Transverse colon (tissue), 3 donors: ENCODE measurements around the gene LCP1.

Experiments used
- POLR2A ChIP-seq: fragments of 450-650 bp; IDR thresholded peaks from one replicate; pipeline ENCODE4 v1.6.1; 2016; ENCODE audit warnings: antibody characterized with exemption, mild to moderate bottlenecking, moderate library complexity
- TF ChIP-seq, protein P1 (sequence below), 5 experiments: fragments of 200-600 bp in 3 of 5; fragments of 450-650 bp in 2 of 5; sonication (generic) in 3 of 5; IDR thresholded peaks; 1 replicate in 2 of 5; 2 replicates in 3 of 5; pipeline ENCODE4 v1.5.1; 2016 to 2017; ENCODE audit warnings: antibody characterized with exemption in 5 of 5, inconsistent platforms in 3 of 5, mild to moderate bottlenecking in 2 of 5, moderate library complexity in 1 of 5

DNA sequence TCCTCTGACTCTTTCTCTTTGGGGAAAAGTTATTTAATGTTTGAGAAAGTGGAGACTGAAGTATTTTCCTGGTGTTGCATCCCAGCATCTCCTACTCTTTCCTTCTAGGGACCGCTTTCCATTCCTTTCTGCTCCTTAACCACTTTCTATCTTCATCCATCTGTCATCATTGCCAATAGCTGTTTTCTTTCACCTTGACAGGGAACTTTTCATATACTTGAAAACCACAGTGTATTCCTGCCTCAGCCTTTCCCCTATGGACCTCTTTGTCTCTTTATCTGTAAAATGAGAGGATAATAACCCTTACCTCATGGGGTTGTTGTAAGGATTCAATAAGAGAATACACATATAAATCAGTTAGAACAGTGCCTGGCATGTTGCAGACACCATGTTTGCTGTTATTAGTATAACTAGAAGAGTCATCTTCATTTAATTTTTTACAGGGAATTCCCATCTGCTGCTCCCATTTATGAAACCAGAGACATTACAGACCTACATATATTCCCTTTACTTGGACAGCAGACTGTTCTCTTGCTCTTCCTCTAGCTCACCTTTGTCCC lies 31.8 kb downstream of the LCP1 start:
- TF ChIP-seq, protein P1, sequence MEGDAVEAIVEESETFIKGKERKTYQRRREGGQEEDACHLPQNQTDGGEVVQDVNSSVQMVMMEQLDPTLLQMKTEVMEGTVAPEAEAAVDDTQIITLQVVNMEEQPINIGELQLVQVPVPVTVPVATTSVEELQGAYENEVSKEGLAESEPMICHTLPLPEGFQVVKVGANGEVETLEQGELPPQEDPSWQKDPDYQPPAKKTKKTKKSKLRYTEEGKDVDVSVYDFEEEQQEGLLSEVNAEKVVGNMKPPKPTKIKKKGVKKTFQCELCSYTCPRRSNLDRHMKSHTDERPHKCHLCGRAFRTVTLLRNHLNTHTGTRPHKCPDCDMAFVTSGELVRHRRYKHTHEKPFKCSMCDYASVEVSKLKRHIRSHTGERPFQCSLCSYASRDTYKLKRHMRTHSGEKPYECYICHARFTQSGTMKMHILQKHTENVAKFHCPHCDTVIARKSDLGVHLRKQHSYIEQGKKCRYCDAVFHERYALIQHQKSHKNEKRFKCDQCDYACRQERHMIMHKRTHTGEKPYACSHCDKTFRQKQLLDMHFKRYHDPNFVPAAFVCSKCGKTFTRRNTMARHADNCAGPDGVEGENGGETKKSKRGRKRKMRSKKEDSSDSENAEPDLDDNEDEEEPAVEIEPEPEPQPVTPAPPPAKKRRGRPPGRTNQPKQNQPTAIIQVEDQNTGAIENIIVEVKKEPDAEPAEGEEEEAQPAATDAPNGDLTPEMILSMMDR (IDR thresholded peaks at IDR 0.05) = no peak
- TF ChIP-seq POLR2A = no peak
